Measurements from ENCODE around the gene MED28.
A peak's percentile ranks its signal among the peaks of the same experiment; 100 is the strongest.

The MED28 gene

DNA sequence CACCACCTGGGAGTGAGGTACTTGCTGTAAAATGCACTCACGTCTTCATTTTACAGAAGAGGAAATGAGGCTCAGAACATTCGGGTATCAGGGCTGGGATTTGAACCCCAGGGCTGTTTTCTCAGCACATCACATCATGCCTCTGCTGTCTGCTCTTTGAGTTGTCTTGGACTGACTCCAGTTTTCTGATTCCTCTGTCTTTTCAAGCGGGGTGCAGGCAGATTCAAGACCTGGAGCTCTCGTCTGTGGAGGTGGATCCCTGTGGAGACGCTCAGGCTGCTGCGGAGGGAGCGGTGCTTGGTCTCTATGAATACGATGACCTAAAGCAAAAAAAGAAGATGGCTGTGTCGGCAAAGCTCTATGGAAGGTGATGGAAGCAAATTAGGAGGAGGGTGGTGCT, 31.2 kb upstream of the MED28 start:
- Histone ChIP-seq H3K27ac (ENCODE audit: low read depth in 2 of 2, low read length in 2 of 2) (no peak overlapping the region), H3K9ac (ENCODE audit: low read depth in 1 of 2, low read length in 2 of 2) (no peak overlapping the region), H3K27me3 (ENCODE audit: control insufficient read depth in 2 of 2, insufficient read depth in 2 of 2, low read length in 2 of 2) (no peaks in the 10 kb centered on the region), H3K4me1 (ENCODE audit: control insufficient read depth in 2 of 2, insufficient read depth in 2 of 2, low read length in 2 of 2) (peaks cover 10 to 12% of the 10 kb centered on the region in 2 donors), H3K9me3 (ENCODE audit: control insufficient read depth in 2 of 2, low read length in 2 of 2) (no peaks in the 10 kb centered on the region), H3K4me3 (ENCODE audit: low read length in 2 of 2) (no peak overlapping the region), H3K36me3 (ENCODE audit: control insufficient read depth in 2 of 2, insufficient read depth in 2 of 2, low read length in 2 of 2) (peaks cover 39 to 55% of the 10 kb centered on the region in 2 donors)

DNA sequence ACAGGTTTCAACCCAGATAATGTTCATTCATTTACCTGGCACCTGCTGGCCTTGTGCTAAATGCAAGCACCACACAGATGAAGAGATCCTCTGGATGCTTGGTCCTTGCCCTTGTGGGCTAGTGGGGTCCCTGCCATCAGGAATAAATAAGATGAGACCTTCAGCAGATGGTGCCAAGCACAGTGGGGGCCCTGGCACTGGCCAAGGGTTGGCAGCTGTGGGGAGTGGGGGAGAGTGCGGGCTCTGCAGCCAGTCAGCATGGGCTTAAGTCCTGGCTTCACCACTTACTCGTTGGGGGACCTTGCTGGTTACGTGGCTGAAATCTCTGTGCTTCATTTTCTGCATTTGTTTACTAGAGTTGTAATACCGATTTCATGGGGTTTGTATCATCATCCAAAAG, 30.5 kb upstream of the MED28 start:
- peaks cover 43 to 59% of the 10 kb centered on the region in 2 donors for H3K36me3 ChIP-seq (ENCODE audit: control insufficient read depth in 2 of 2, insufficient read depth in 2 of 2, low read length in 2 of 2)

DNA sequence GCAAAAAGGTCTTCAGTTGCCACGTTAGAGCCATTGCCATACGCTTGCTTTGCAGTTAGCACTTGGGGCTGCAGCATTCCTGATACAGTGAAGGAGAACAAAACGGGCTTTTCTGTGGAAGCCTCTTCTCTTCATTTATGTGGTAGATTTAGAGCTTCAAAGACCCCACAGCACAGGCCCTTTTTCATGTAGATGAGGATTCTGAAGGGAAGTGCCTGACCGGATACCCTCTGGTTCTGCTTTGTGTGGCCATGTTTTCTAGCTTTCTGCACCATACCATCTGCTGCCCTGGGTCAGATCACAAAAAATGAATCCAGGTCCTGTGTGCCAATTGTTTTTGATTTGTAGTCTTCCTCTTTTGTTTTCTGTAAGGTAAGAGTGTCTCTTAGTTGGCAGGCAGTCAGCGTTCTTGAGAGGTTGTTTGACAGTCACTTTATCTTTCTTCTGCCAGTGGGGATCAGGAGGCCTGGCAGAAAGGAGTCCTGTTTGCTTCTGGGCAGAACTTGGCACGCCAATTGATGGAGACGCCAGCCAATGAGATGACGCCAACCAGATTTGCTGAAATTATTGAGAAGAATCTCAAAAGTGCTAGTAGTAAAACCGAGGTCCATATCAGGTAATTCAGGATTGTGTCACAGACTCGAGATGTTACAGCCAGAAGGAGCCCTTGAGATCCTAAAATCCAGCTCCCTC, 29.8 kb upstream of the MED28 start:
- H3K4me1 ChIP-seq (ENCODE audit: control insufficient read depth in 2 of 2, insufficient read depth in 2 of 2, low read length in 2 of 2), result peaks cover 0 to under 1% of the 10 kb centered on the region in 2 donors
- no peak overlapping the region for H3K9ac ChIP-seq (ENCODE audit: low read depth in 1 of 2, low read length in 2 of 2)
- H3K27me3 ChIP-seq (ENCODE audit: control insufficient read depth in 2 of 2, insufficient read depth in 2 of 2, low read length in 2 of 2), result no peaks in the 10 kb centered on the region
- peaks cover 48 to 64% of the 10 kb centered on the region in 2 donors for H3K36me3 ChIP-seq (ENCODE audit: control insufficient read depth in 2 of 2, insufficient read depth in 2 of 2, low read length in 2 of 2)
- H3K27ac ChIP-seq (ENCODE audit: low read depth in 2 of 2, low read length in 2 of 2), result no peak overlapping the region
- H3K9me3 ChIP-seq (ENCODE audit: control insufficient read depth in 2 of 2, low read length in 2 of 2), result no peaks in the 10 kb centered on the region
- H3K4me3 ChIP-seq (ENCODE audit: low read length in 2 of 2), result no peak overlapping the region

More for the DNA sequence above, 30.5 kb upstream of the MED28 start:
- H3K9ac ChIP-seq (ENCODE audit: low read depth in 1 of 2, low read length in 2 of 2), result no peak overlapping the region
- H3K27ac ChIP-seq (ENCODE audit: low read depth in 2 of 2, low read length in 2 of 2), result no peak overlapping the region
- peaks cover 3 to 7% of the 10 kb centered on the region in 2 donors for H3K4me1 ChIP-seq (ENCODE audit: control insufficient read depth in 2 of 2, insufficient read depth in 2 of 2, low read length in 2 of 2)
- no peaks in the 10 kb centered on the region for H3K27me3 ChIP-seq (ENCODE audit: control insufficient read depth in 2 of 2, insufficient read depth in 2 of 2, low read length in 2 of 2)
- H3K9me3 ChIP-seq (ENCODE audit: control insufficient read depth in 2 of 2, low read length in 2 of 2), result no peaks in the 10 kb centered on the region
- H3K4me3 ChIP-seq (ENCODE audit: low read length in 2 of 2), result no peak overlapping the region

DNA sequence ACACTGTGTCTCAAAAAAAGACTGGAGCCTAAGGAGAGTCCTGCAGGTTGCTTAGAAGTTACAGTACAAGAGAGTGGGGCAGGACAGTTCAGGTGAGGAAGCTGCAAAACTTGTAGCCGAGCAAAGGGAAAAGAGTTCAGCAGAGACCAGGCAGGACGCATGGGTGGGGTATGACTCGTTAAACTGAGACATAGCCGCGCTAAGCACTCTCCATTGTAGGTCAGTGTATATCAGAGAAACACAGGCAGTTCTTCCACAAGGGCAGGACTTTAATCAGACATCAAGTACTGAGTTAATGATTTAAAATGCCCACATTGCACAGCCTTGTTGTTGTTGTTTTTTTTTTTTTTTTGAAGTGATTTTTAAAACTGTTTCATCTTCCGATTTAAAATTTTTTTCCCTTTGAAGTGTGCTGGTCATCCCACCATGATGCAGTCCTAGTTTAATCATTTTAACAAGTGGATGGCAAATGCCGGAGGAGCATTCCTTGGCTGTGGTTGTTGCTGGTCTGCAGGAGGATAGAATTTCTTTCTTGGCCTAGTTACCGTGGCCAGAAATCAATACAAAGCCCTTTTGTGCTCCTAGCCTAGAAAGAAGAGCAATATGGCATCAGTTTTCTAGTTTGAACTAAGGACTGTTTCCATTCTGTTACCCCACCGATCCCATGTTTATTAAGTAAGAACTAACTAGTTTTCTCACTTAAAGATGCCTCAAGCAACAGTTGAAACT, 27.2 kb upstream of the MED28 start:
- Histone ChIP-seq H3K9me3 (ENCODE audit: control insufficient read depth in 2 of 2, low read length in 2 of 2) (no peaks in the 10 kb centered on the region), H3K4me1 (ENCODE audit: control insufficient read depth in 2 of 2, insufficient read depth in 2 of 2, low read length in 2 of 2) (no peaks in the 10 kb centered on the region), H3K4me3 (ENCODE audit: low read length in 2 of 2) (no peak overlapping the region), H3K9ac (ENCODE audit: low read depth in 1 of 2, low read length in 2 of 2) (no peak overlapping the region), H3K27ac (ENCODE audit: low read depth in 2 of 2, low read length in 2 of 2) (no peak overlapping the region), H3K36me3 (ENCODE audit: control insufficient read depth in 2 of 2, insufficient read depth in 2 of 2, low read length in 2 of 2) (peaks cover 50 to 62% of the 10 kb centered on the region in 2 donors), H3K27me3 (ENCODE audit: control insufficient read depth in 2 of 2, insufficient read depth in 2 of 2, low read length in 2 of 2) (no peaks in the 10 kb centered on the region)

DNA sequence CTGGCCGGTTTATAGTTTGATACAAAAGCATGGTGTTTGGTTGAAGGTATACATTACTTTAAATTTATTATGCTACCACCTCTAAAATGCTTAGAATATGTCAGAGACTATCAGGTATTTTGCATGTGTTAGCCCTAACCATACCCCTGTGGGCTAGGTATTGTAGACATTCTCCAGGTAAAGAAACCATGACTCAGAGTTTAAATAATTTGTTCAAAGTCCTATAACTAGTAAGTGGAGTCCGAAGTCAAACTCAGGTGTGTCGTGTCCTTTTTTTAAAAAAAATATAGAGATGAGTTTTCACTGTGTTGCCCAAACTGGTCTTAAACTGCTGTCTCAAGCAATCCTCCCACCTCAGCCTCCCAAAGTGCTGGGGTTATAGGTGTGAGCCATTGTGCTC, 25.1 kb upstream of the MED28 start:
- H3K4me1 ChIP-seq (ENCODE audit: control insufficient read depth in 2 of 2, insufficient read depth in 2 of 2, low read length in 2 of 2), result no peaks in the 10 kb centered on the region
- H3K9me3 ChIP-seq (ENCODE audit: control insufficient read depth in 2 of 2, low read length in 2 of 2), result no peaks in the 10 kb centered on the region
- H3K9ac ChIP-seq (ENCODE audit: low read depth in 1 of 2, low read length in 2 of 2), result no peak overlapping the region
- H3K4me3 ChIP-seq (ENCODE audit: low read length in 2 of 2), result no peak overlapping the region
- peaks cover 37 to 53% of the 10 kb centered on the region in 2 donors for H3K36me3 ChIP-seq (ENCODE audit: control insufficient read depth in 2 of 2, insufficient read depth in 2 of 2, low read length in 2 of 2)
- no peak overlapping the region for H3K27ac ChIP-seq (ENCODE audit: low read depth in 2 of 2, low read length in 2 of 2)
- no peaks in the 10 kb centered on the region for H3K27me3 ChIP-seq (ENCODE audit: control insufficient read depth in 2 of 2, insufficient read depth in 2 of 2, low read length in 2 of 2)

DNA sequence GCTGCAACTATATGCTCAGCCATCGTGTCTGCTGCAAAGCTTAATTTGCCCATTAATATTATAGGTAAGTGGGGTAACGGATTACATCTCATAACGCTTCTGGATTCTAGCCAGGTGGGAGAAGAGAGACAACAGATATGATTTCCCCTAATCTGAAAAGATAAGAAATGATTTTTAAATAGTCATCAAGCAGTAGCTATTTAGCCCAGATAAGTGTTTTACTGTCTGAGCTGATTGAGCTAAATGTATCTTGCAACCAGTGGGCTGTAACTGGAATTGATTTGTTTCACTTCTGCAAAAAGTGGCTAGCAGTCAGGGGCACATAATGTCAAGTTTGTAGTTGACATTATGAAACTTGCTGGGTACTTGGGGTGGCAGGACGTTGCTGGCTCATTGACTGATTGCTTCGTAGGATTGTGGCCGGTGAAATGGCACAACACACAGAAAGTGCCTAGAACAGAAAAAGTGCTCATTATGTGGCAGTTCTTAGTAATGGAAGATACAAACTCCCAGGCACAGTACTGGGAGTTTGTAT, 18.9 kb upstream of the MED28 start:
- Histone ChIP-seq H3K4me3 (ENCODE audit: low read length in 2 of 2) (no peak overlapping the region), H3K27ac (ENCODE audit: low read depth in 2 of 2, low read length in 2 of 2) (no peak overlapping the region), H3K9ac (ENCODE audit: low read depth in 1 of 2, low read length in 2 of 2) (no peak overlapping the region), H3K4me1 (ENCODE audit: control insufficient read depth in 2 of 2, insufficient read depth in 2 of 2, low read length in 2 of 2) (no peaks in the 10 kb centered on the region), H3K36me3 (ENCODE audit: control insufficient read depth in 2 of 2, insufficient read depth in 2 of 2, low read length in 2 of 2) (peaks cover 41 to 58% of the 10 kb centered on the region in 2 donors), H3K27me3 (ENCODE audit: control insufficient read depth in 2 of 2, insufficient read depth in 2 of 2, low read length in 2 of 2) (no peaks in the 10 kb centered on the region), H3K9me3 (ENCODE audit: control insufficient read depth in 2 of 2, low read length in 2 of 2) (no peaks in the 10 kb centered on the region)

DNA sequence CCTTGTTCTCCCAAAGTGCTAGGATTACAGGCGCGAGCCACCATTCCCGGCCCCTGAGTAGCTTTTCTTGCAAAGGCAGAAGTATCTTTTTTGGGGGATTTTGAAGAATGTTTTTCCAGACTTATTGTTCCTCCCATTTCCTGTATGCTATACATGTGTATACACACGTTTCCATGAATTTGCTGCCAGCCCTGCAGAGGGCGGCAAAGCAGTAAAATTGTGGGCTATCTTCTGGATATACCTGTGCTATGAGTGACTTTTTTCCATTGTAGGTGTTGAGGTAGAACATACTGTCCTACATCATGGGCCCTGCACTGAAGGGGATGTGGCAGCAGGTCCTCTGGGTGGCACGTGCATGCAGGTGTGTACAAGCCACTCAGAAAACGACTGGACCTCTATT, 16.9 kb upstream of the MED28 start:
- Histone ChIP-seq H3K27ac (ENCODE audit: low read depth in 2 of 2, low read length in 2 of 2) (no peak overlapping the region), H3K4me3 (ENCODE audit: low read length in 2 of 2) (no peak overlapping the region), H3K27me3 (ENCODE audit: control insufficient read depth in 2 of 2, insufficient read depth in 2 of 2, low read length in 2 of 2) (no peaks in the 10 kb centered on the region), H3K36me3 (ENCODE audit: control insufficient read depth in 2 of 2, insufficient read depth in 2 of 2, low read length in 2 of 2) (peaks cover 57 to 68% of the 10 kb centered on the region in 2 donors), H3K4me1 (ENCODE audit: control insufficient read depth in 2 of 2, insufficient read depth in 2 of 2, low read length in 2 of 2) (no peaks in the 10 kb centered on the region), H3K9ac (ENCODE audit: low read depth in 1 of 2, low read length in 2 of 2) (no peak overlapping the region), H3K9me3 (ENCODE audit: control insufficient read depth in 2 of 2, low read length in 2 of 2) (no peaks in the 10 kb centered on the region)

DNA sequence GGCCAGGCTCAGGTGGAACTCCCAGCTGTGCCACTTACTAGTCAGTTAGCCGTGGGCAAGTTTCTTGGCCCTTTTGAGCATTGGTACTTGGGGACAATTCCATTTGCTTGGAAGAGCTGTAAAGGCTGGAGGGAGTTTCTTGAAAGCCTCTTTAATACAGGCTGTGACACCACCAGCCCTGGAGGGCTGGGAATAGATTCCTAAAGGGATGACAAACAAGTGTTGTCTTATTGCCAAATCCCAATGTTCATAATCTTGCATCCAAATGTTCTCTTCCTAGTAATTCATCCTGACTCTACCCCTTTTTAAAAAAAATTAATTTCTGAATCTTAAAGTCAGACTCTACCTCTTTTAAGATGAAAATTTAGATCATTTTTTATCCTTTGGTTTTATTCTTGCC, 14.6 kb upstream of the MED28 start:
- no peak overlapping the region for H3K27ac ChIP-seq (ENCODE audit: low read depth in 2 of 2, low read length in 2 of 2)
- no peak overlapping the region for H3K4me3 ChIP-seq (ENCODE audit: low read length in 2 of 2)
- H3K9me3 ChIP-seq (ENCODE audit: control insufficient read depth in 2 of 2, low read length in 2 of 2), result no peaks in the 10 kb centered on the region
- H3K36me3 ChIP-seq (ENCODE audit: control insufficient read depth in 2 of 2, insufficient read depth in 2 of 2, low read length in 2 of 2), result peaks cover 55 to 61% of the 10 kb centered on the region in 2 donors
- H3K27me3 ChIP-seq (ENCODE audit: control insufficient read depth in 2 of 2, insufficient read depth in 2 of 2, low read length in 2 of 2), result no peaks in the 10 kb centered on the region
- no peaks in the 10 kb centered on the region for H3K4me1 ChIP-seq (ENCODE audit: control insufficient read depth in 2 of 2, insufficient read depth in 2 of 2, low read length in 2 of 2)
- H3K9ac ChIP-seq (ENCODE audit: low read depth in 1 of 2, low read length in 2 of 2), result no peak overlapping the region

DNA sequence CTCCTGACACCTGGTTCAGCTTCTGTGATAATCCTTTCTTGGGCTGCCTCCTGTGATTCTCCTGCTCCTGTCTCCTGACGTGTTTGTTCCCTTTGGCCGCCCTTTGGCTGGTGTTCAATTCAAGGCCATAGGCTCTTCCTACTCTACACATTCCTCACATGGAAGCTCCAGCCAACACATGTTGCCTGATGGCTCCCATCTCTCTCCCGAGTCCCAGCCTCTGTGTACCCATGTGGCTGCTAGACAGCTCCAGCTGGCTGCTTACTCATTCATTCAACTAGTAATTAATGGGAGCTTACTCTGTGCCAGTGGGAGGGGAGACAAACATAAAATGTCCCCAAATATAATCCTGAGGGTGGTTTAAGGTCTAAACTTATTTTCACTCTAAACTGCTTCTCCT, 9.2 kb upstream of the MED28 start:
- Histone ChIP-seq H3K27me3 (ENCODE audit: control insufficient read depth in 2 of 2, insufficient read depth in 2 of 2, low read length in 2 of 2) (no peaks in the 10 kb centered on the region), H3K9ac (ENCODE audit: low read depth in 1 of 2, low read length in 2 of 2) (no peak overlapping the region), H3K36me3 (ENCODE audit: control insufficient read depth in 2 of 2, insufficient read depth in 2 of 2, low read length in 2 of 2) (peaks cover 49 to 50% of the 10 kb centered on the region in 2 donors), H3K27ac (ENCODE audit: low read depth in 2 of 2, low read length in 2 of 2) (no peak overlapping the region), H3K4me3 (ENCODE audit: low read length in 2 of 2) (no peak overlapping the region), H3K4me1 (ENCODE audit: control insufficient read depth in 2 of 2, insufficient read depth in 2 of 2, low read length in 2 of 2) (no peaks in the 10 kb centered on the region), H3K9me3 (ENCODE audit: control insufficient read depth in 2 of 2, low read length in 2 of 2) (no peaks in the 10 kb centered on the region)

DNA sequence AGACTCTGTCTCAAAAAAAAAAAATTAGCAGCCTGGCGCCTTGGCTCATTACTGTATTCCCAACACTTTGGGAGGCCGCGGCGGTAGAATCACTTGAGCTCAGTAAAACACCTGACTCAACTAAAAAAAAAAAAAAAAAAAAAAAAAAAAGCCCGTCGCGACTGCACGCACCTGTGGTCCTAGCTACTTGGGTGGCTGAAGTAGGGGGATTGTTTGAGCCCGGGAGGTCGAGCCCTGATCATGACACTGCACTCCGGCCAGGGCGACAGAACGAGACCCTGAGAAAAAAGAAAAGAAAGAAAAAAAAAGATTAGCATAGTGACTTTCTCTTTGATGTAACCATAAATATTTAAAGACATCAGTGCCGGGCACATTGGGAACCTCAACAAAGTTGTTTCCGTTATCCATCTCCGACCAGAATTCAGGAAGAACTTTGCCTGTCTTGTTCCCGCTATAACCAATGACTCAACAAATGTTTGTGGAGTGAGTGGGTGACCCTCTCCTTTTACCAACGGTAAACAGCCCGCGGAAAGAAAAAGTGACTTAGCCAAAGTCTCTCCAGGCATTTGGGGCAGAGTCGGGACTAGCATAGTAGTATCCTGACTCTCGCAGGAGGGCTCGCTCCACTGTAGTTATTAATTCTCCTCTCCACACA, 553 bp upstream of the MED28 start:
- Histone ChIP-seq H3K4me3 (ENCODE audit: low read length in 2 of 2) (peak overlapping the region; percentile 92 to 94), H3K9ac (ENCODE audit: low read depth in 1 of 2, low read length in 2 of 2) (peak overlapping the region; percentile 86 to 88), H3K4me1 (ENCODE audit: control insufficient read depth in 2 of 2, insufficient read depth in 2 of 2, low read length in 2 of 2) (peaks cover 10 to 11% of the 10 kb centered on the region in 2 donors), H3K27ac (ENCODE audit: low read depth in 2 of 2, low read length in 2 of 2) (peak overlapping the region; percentile 80 to 88), H3K36me3 (ENCODE audit: control insufficient read depth in 2 of 2, insufficient read depth in 2 of 2, low read length in 2 of 2) (peaks cover 0 to 9% of the 10 kb centered on the region in 2 donors), H3K9me3 (ENCODE audit: control insufficient read depth in 2 of 2, low read length in 2 of 2) (no peaks in the 10 kb centered on the region), H3K27me3 (ENCODE audit: control insufficient read depth in 2 of 2, insufficient read depth in 2 of 2, low read length in 2 of 2) (no peaks in the 10 kb centered on the region)
